Daoy (cell line): ENCODE data around the gene EDDM3A. TPM values are rescaled to one million over a fixed set of nuclear protein-coding genes. Genes with fewer than 3 reads are reported as not detected.
A peak's percentile ranks its signal among the peaks of the same experiment; 100 is the strongest.
"Not testable (repeated sequence)": the region's sequence is repeated elsewhere in the genome, so short reads cannot be mapped to it uniquely, and the experiment has no call there.

Experiments used
- DNase-seq: peaks from one replicate; pipeline ENCODE4 v3.0.0-alpha.2; 2015; ENCODE audit warnings: low read depth
- total RNA-seq: library from RNA; depleted of rRNA; stranded (reverse); fragments of >200 nt; shearing (Covaris generic); gene quantifications from 2 replicates; pipeline ENCODE4 v1.2.3, GENCODE V29; 2014; rRNA removed

EDDM3A gene
- total RNA-seq = not detected in 2 replicates

GRCh38 chr14:20745571-20746358, at the start of gene EDDM3A:
Gene EDDM3A (plus strand): TSS chr14:20745887. CDS start chr14:20747581, 1,694 bp downstream.
- no peak for DNase-seq

GRCh38 chr14:20696764-20697163, 48.9 kb upstream of the EDDM3A start:
- no peak for DNase-seq

GRCh38 chr14:20697273-20698017, 48.2 kb upstream of the EDDM3A start:
- DNase-seq = peak; percentile 82

GRCh38 chr14:20698018-20698329, 47.7 kb upstream of the EDDM3A start:
- no peak for DNase-seq

GRCh38 chr14:20698934-20699333, 46.8 kb upstream of the EDDM3A start:
- no peak for DNase-seq

GRCh38 chr14:20699931-20700330, 45.8 kb upstream of the EDDM3A start:
- no peak for DNase-seq

- not testable (repeated sequence) for DNase-seq
Measured at GRCh38 chr14:20700965-20701364, 44.7 kb upstream of the EDDM3A start.

GRCh38 chr14:20706657-20707355, 38.9 kb upstream of the EDDM3A start:
- no peak for DNase-seq

GRCh38 chr14:20707622-20708021, 38.1 kb upstream of the EDDM3A start:
- DNase-seq = peak; percentile 52

- no peak for DNase-seq
Measured at GRCh38 chr14:20711261-20711660, 34.4 kb upstream of the EDDM3A start.

- peak; percentile 53 for DNase-seq
Measured at GRCh38 chr14:20711685-20712084, 34.0 kb upstream of the EDDM3A start.

- no peak for DNase-seq
Measured at GRCh38 chr14:20712904-20713303, 32.8 kb upstream of the EDDM3A start.

- DNase-seq = peak; percentile 92
Measured at GRCh38 chr14:20714593-20715250, 31.0 kb upstream of the EDDM3A start.

GRCh38 chr14:20719777-20720176, 25.9 kb upstream of the EDDM3A start:
- no peak for DNase-seq

- DNase-seq = no peak
Measured at GRCh38 chr14:20720741-20721140, 24.9 kb upstream of the EDDM3A start.

- DNase-seq = no peak
Measured at GRCh38 chr14:20722016-20722415, 23.7 kb upstream of the EDDM3A start.

GRCh38 chr14:20723488-20723887, 22.2 kb upstream of the EDDM3A start:
- DNase-seq = peak; percentile 54

GRCh38 chr14:20726121-20726520, 19.6 kb upstream of the EDDM3A start:
- DNase-seq = not testable (repeated sequence)

- no peak for DNase-seq
Measured at GRCh38 chr14:20726531-20726930, 19.2 kb upstream of the EDDM3A start.

- no peak for DNase-seq
Measured at GRCh38 chr14:20730891-20731290, 14.8 kb upstream of the EDDM3A start.

- DNase-seq = no peak
Measured at GRCh38 chr14:20732477-20732876, 13.2 kb upstream of the EDDM3A start.
